ENCODE results near the gene COMMD3.

COMMD3 gene

GRCh38 chr10:22368981-22369380 lies 52.8 kb downstream of the COMMD3 start:
- DNase-seq, result no peak

GRCh38 chr10:22369434-22370072 lies 53.4 kb downstream of the COMMD3 start:
- no peak for DNase-seq

Measured in activated CD4-positive, alpha-beta T cell treated with anti-CD3 and anti-CD28 coated beads for 1 hour (primary cell).